Activated CD4-positive, alpha-beta T cell treated with anti-CD3 and anti-CD28 coated beads, Interleukin-2, amount 10 ng/mL, durations not matched to agents 7 days and 5 days (primary cell): Measurements from ENCODE around the gene COL13A1. TPM values are rescaled to one million over a fixed set of nuclear protein-coding genes. Genes with fewer than 3 reads are reported as not detected.

Experiments used
- CTCF ChIA-PET: fragments of 350-600 bp; sonication (Branson Sonifier 250); formaldehyde crosslinking; loops from one replicate; lab custom pipeline; 2021; ENCODE audit warnings: antibody characterized with exemption; lab: Charles Lee
- POLR2A ChIA-PET: fragments of 350-600 bp; sonication (Branson Sonifier 250); formaldehyde crosslinking; loops from one replicate; lab custom pipeline; 2021; ENCODE audit warnings: antibody characterized with exemption; lab: Charles Lee
- DNase-seq: peaks from one replicate; pipeline ENCODE4 v3.0.0-alpha.2; 2020
- H3K27ac Mint-ChIP-seq: one replicate; pipeline ENCODE4 v1.8.0; 2021; ENCODE audit warnings: mild to moderate bottlenecking, moderate library complexity, mixed read lengths
- H3K27me3 Mint-ChIP-seq: one replicate; pipeline ENCODE4 v1.8.0; 2021; ENCODE audit warnings: mixed read lengths
- H3K36me3 Mint-ChIP-seq: one replicate; pipeline ENCODE4 v1.8.0; 2021; ENCODE audit warnings: low read depth, mixed read lengths
- H3K4me1 Mint-ChIP-seq: one replicate; pipeline ENCODE4 v1.8.0; 2021; ENCODE audit warnings: mixed read lengths
- H3K4me3 Mint-ChIP-seq: one replicate; pipeline ENCODE4 v1.8.0; 2021; ENCODE audit warnings: mild to moderate bottlenecking, moderate library complexity, mixed read lengths
- H3K9me3 Mint-ChIP-seq: one replicate; pipeline ENCODE4 v1.8.0; 2021; ENCODE audit warnings: mixed read lengths
- total RNA-seq, 2 experiments: library from RNA; stranded (reverse); gene quantifications; one replicate each; pipeline ENCODE4 v1.2.3, GENCODE V29; 2021

Gene COL13A1
- total RNA-seq, 2 experiments from 2014 or later, result not detected

GRCh38 chr10:69948261-69948660, 146.6 kb downstream of the COL13A1 start:
- POLR2A ChIA-PET, result no interaction called here
- CTCF ChIA-PET, result no interaction called here
- Mint-ChIP-seq H3K4me1 (no peaks in the 10 kb centered on the region), H3K27ac (no peak overlapping the region), H3K9me3 (no peaks in the 10 kb centered on the region), H3K36me3 (no peaks in the 10 kb centered on the region), H3K4me3 (no peak overlapping the region), H3K27me3 (no peaks in the 10 kb centered on the region)
- no peak for DNase-seq

- DNase-seq, result no peak
- CTCF ChIA-PET, result no interaction called here
- no peaks in the 10 kb centered on the region for H3K4me1 Mint-ChIP-seq
- H3K4me3 Mint-ChIP-seq, result no peak overlapping the region
- H3K36me3 Mint-ChIP-seq, result no peaks in the 10 kb centered on the region
- no peak overlapping the region for H3K27ac Mint-ChIP-seq
- H3K27me3 Mint-ChIP-seq, result no peaks in the 10 kb centered on the region
- POLR2A ChIA-PET, result no interaction called here
- H3K9me3 Mint-ChIP-seq, result no peaks in the 10 kb centered on the region
Measured at GRCh38 chr10:69949770-69950169, 148.1 kb downstream of the COL13A1 start.

GRCh38 chr10:69951658-69952057, 150.0 kb downstream of the COL13A1 start:
- H3K27ac Mint-ChIP-seq, result no peak overlapping the region
- no peak overlapping the region for H3K4me3 Mint-ChIP-seq
- POLR2A ChIA-PET, result no interaction called here

GRCh38 chr10:69952069-69952800, 150.5 kb downstream of the COL13A1 start:
- Mint-ChIP-seq H3K4me3 (no peak overlapping the region), H3K4me1 (no peaks in the 10 kb centered on the region), H3K27me3 (peaks cover 4% of the 10 kb centered on the region), H3K27ac (no peak overlapping the region), H3K36me3 (no peaks in the 10 kb centered on the region), H3K9me3 (no peaks in the 10 kb centered on the region)
- ChIA-PET POLR2A (no interaction called here), CTCF (no interaction called here)
- no peak for DNase-seq

More at GRCh38 chr10:69951658-69952057, 150.0 kb downstream of the COL13A1 start:
- H3K27me3 Mint-ChIP-seq, result peaks cover 4% of the 10 kb centered on the region
- H3K36me3 Mint-ChIP-seq, result no peaks in the 10 kb centered on the region
- H3K4me1 Mint-ChIP-seq, result no peaks in the 10 kb centered on the region
- DNase-seq, result no peak
- no peaks in the 10 kb centered on the region for H3K9me3 Mint-ChIP-seq
- CTCF ChIA-PET, result interaction anchor here (0.6 kb wide), 1 partner anchor 444 kb away, joined by 4 read pairs; no protein-coding TSS in a partner anchor

- Mint-ChIP-seq H3K27ac (no peak overlapping the region), H3K9me3 (no peaks in the 10 kb centered on the region), H3K4me3 (no peak overlapping the region), H3K27me3 (peaks cover 4% of the 10 kb centered on the region), H3K4me1 (no peaks in the 10 kb centered on the region), H3K36me3 (no peaks in the 10 kb centered on the region)
- ChIA-PET POLR2A (no interaction called here), CTCF (no interaction called here)
- no peak for DNase-seq
Measured at GRCh38 chr10:69952821-69953221, 151.1 kb downstream of the COL13A1 start.

GRCh38 chr10:69953851-69954250, 152.1 kb downstream of the COL13A1 start:
- Mint-ChIP-seq H3K27ac (no peak overlapping the region), H3K36me3 (no peaks in the 10 kb centered on the region), H3K9me3 (no peaks in the 10 kb centered on the region), H3K4me1 (no peaks in the 10 kb centered on the region), H3K4me3 (no peak overlapping the region), H3K27me3 (peaks cover 4% of the 10 kb centered on the region)
- POLR2A ChIA-PET, result no interaction called here
- DNase-seq, result no peak
- CTCF ChIA-PET, result no interaction called here

- Mint-ChIP-seq H3K4me3 (no peak overlapping the region), H3K27me3 (peaks cover 9% of the 10 kb centered on the region), H3K4me1 (no peaks in the 10 kb centered on the region), H3K27ac (no peak overlapping the region), H3K9me3 (no peaks in the 10 kb centered on the region), H3K36me3 (no peaks in the 10 kb centered on the region)
- no peak for DNase-seq
- ChIA-PET CTCF (no interaction called here), POLR2A (no interaction called here)
Measured at GRCh38 chr10:69955211-69955805, 153.6 kb downstream of the COL13A1 start.

GRCh38 chr10:69955897-69956740, 154.4 kb downstream of the COL13A1 start:
- no peaks in the 10 kb centered on the region for H3K9me3 Mint-ChIP-seq
- no peak for DNase-seq
- H3K27ac Mint-ChIP-seq, result no peak overlapping the region
- no peaks in the 10 kb centered on the region for H3K4me1 Mint-ChIP-seq
- H3K36me3 Mint-ChIP-seq, result no peaks in the 10 kb centered on the region
- peaks cover 9% of the 10 kb centered on the region for H3K27me3 Mint-ChIP-seq
- no peak overlapping the region for H3K4me3 Mint-ChIP-seq
- ChIA-PET POLR2A (no interaction called here), CTCF (no interaction called here)

- ChIA-PET POLR2A (no interaction called here), CTCF (no interaction called here)
- no peak for DNase-seq
- Mint-ChIP-seq H3K36me3 (no peaks in the 10 kb centered on the region), H3K9me3 (no peaks in the 10 kb centered on the region), H3K4me1 (no peaks in the 10 kb centered on the region), H3K27me3 (peaks cover 9% of the 10 kb centered on the region), H3K4me3 (no peak overlapping the region), H3K27ac (no peak overlapping the region)
Measured at GRCh38 chr10:69956741-69957230, 155.1 kb downstream of the COL13A1 start.

GRCh38 chr10:69957241-69957885, 155.7 kb downstream of the COL13A1 start:
- ChIA-PET POLR2A (no interaction called here), CTCF (interaction anchor here (1.2 to 2.6 kb wide), 4 partner anchors 17 to 43 kb away, joined by 3 to 11 read pairs (median 3); no protein-coding TSS in a partner anchor)
- Mint-ChIP-seq H3K27ac (no peak overlapping the region), H3K4me1 (no peaks in the 10 kb centered on the region), H3K4me3 (no peak overlapping the region), H3K9me3 (no peaks in the 10 kb centered on the region), H3K36me3 (no peaks in the 10 kb centered on the region), H3K27me3 (peaks cover 9% of the 10 kb centered on the region)
- DNase-seq, result no peak

GRCh38 chr10:69957886-69958555, 156.3 kb downstream of the COL13A1 start:
- Mint-ChIP-seq H3K4me3 (no peak overlapping the region), H3K9me3 (no peaks in the 10 kb centered on the region), H3K27me3 (peaks cover 9% of the 10 kb centered on the region), H3K36me3 (no peaks in the 10 kb centered on the region), H3K27ac (no peak overlapping the region), H3K4me1 (no peaks in the 10 kb centered on the region)
- POLR2A ChIA-PET, result no interaction called here
- DNase-seq, result peak; percentile 41
- CTCF ChIA-PET, result interaction anchor here (1.0 to 2.6 kb wide), 7 partner anchors 16 to 171 kb away, joined by 3 to 11 read pairs (median 3); no protein-coding TSS in a partner anchor

GRCh38 chr10:69958556-69958902, 156.8 kb downstream of the COL13A1 start:
- H3K4me1 Mint-ChIP-seq, result no peaks in the 10 kb centered on the region
- no peaks in the 10 kb centered on the region for H3K36me3 Mint-ChIP-seq
- no peak overlapping the region for H3K4me3 Mint-ChIP-seq
- ChIA-PET POLR2A (no interaction called here), CTCF (interaction anchor here (1.0 to 2.6 kb wide), 7 partner anchors 16 to 172 kb away, joined by 3 to 11 read pairs (median 3); no protein-coding TSS in a partner anchor)
- no peaks in the 10 kb centered on the region for H3K9me3 Mint-ChIP-seq
- no peak overlapping the region for H3K27ac Mint-ChIP-seq
- DNase-seq, result no peak
- H3K27me3 Mint-ChIP-seq, result peaks cover 9% of the 10 kb centered on the region
